GM11168 (cell line): ENCODE measurements around the gene INSM1.

Source experiments
- in situ Hi-C: fragments of 300-500 bp; cut with MboI; formaldehyde crosslinking; loops from one replicate; pipeline ENCODE4 v1.12.0; 2022; ENCODE audit warnings: low sequenced_read_pairs; ENCODE audit not compliant: unreplicated experiment

Gene INSM1

GRCh38 chr20:20414640-20415220 is 46.8 kb downstream of the INSM1 start:
- in situ Hi-C loops: no loop called here

GRCh38 chr20:20415321-20415720 is 47.4 kb downstream of the INSM1 start:
- in situ Hi-C loops: no loop called here

- in situ Hi-C loops: no loop called here
These were observed 50.2 kb downstream of the INSM1 start for GRCh38 chr20:20417876-20418676.
